ENCODE data around the gene CRIP2. TPM values are rescaled to one million over a fixed set of nuclear protein-coding genes. Genes with fewer than 3 reads are reported as not detected.

The CRIP2 gene
- polyA plus RNA-seq, 3 donors from 2014 or later = 5.7 to 30.2 (median 18.1) TPM

GRCh38 chr14:105436891-105437722 lies 37.5 kb upstream of the CRIP2 start:
- Mint-ChIP-seq H3K9me3 (no peaks in the 10 kb centered on the region), H3K4me3 (no peak overlapping the region), H3K36me3 (peaks cover 0 to 4% (median 4%) of the 10 kb centered on the region in 3 donors), H3K4me1 (peaks cover 6 to 21% of the 10 kb centered on the region in 2 donors), H3K27me3 (ENCODE audit: low read depth in 3 of 3) (peaks cover 0 to 2% (median 0%) of the 10 kb centered on the region in 3 donors), H3K27ac (peak overlapping the region in 1 of 6 donors; percentile 7)
- DNase-seq = no peak

GRCh38 chr14:105437723-105438500 lies 36.7 kb upstream of the CRIP2 start:
- Mint-ChIP-seq H3K9me3 (no peaks in the 10 kb centered on the region), H3K36me3 (peaks cover 0 to 4% (median 4%) of the 10 kb centered on the region in 3 donors), H3K4me3 (no peak overlapping the region), H3K27me3 (ENCODE audit: low read depth in 3 of 3) (peaks cover 0 to 2% (median 0%) of the 10 kb centered on the region in 3 donors), H3K4me1 (peaks cover 6 to 22% of the 10 kb centered on the region in 2 donors), H3K27ac (no peak overlapping the region)
- no peak for DNase-seq

- Mint-ChIP-seq H3K27ac (no peak overlapping the region), H3K4me1 (peaks cover 6 to 22% of the 10 kb centered on the region in 2 donors), H3K9me3 (no peaks in the 10 kb centered on the region), H3K27me3 (ENCODE audit: low read depth in 3 of 3) (peaks cover 0 to 2% (median 0%) of the 10 kb centered on the region in 3 donors), H3K4me3 (no peak overlapping the region), H3K36me3 (peaks cover 0 to 4% (median 4%) of the 10 kb centered on the region in 3 donors)
- DNase-seq = no peak
Measured at GRCh38 chr14:105439179-105439578, 35.4 kb upstream of the CRIP2 start.

DNA sequence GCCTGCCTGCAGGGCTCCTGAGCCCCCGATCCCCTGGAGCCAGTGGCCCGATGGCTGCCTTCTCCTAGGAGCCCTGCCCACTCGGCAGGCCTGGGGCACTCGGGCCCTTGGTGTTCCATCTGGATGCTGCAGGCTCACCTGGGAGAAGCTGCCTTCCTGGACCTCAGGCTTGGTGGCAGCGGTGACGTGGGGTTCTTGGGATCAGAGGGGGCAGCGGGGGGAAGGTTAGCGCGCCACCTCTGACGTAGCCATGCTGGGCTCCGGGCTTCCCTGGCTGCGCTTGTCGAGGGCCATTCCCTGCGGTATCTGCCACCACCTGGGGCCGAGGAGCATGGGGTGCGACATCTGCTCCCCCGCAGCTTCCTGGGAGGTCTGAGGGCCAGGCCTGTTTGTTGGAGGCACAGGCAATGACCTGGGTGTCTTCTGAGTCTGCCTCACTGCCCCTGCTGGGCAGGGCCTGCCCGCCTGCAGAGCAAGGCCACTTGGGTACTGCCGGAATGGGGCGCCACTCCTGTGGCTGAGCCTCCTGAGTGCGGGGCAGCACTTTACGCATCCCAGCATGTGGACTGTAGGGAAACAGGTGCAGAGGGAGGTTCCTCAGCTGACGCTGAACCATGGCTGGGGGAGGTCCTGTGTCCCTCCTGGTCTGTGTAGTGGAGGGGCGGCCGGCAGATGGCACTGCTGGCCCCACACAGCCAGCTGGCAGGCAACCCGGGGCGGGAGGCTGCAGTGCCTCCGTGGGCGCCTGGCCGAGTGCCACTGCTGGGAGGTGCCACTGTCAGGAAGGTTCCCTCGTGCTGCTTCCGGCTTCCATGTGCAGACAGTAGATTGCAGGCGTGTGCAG lies 34.7 kb upstream of the CRIP2 start:
- DNase-seq = no peak
- H3K4me3 Mint-ChIP-seq = no peak overlapping the region
- no peak overlapping the region for H3K27ac Mint-ChIP-seq
- H3K36me3 Mint-ChIP-seq = peaks cover 0 to 4% (median 4%) of the 10 kb centered on the region in 3 donors
- peaks cover 0 to under 1% (median 0%) of the 10 kb centered on the region in 3 donors for H3K27me3 Mint-ChIP-seq (ENCODE audit: low read depth in 3 of 3)
- peaks cover 3 to 19% of the 10 kb centered on the region in 2 donors for H3K4me1 Mint-ChIP-seq
- no peaks in the 10 kb centered on the region for H3K9me3 Mint-ChIP-seq

DNA sequence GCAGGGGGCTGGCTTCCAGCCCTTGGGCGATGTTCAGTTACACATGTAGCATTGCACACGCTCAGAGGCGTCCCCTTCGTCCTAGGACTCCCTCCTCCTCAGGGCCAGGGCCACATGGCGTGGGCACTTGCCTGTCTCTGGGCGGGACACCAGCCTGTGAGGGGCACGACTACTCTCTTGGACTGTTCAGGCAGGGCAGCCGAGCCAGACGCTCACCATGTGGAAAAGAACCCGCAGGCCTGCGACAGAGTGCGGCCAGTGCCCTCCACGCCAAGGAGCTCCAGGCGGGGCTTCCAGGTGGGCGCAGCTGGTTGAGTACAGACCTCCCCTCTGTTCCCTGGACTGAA lies 34.1 kb upstream of the CRIP2 start:
- peaks cover 0 to 4% (median 4%) of the 10 kb centered on the region in 3 donors for H3K36me3 Mint-ChIP-seq
- no peak for DNase-seq
- no peaks in the 10 kb centered on the region for H3K9me3 Mint-ChIP-seq
- H3K27ac Mint-ChIP-seq = peak overlapping the region in 1 of 6 donors; percentile 61
- peaks cover under 1 to 13% of the 10 kb centered on the region in 2 donors for H3K4me1 Mint-ChIP-seq
- no peaks in the 10 kb centered on the region for H3K27me3 Mint-ChIP-seq (ENCODE audit: low read depth in 3 of 3)
- no peak overlapping the region for H3K4me3 Mint-ChIP-seq

- no peaks in the 10 kb centered on the region for H3K9me3 Mint-ChIP-seq
- no peaks in the 10 kb centered on the region for H3K27me3 Mint-ChIP-seq (ENCODE audit: low read depth in 3 of 3)
- peaks cover 0 to 4% (median 4%) of the 10 kb centered on the region in 3 donors for H3K36me3 Mint-ChIP-seq
Measured at GRCh38 chr14:105440992-105441391, 33.6 kb upstream of the CRIP2 start.

DNA sequence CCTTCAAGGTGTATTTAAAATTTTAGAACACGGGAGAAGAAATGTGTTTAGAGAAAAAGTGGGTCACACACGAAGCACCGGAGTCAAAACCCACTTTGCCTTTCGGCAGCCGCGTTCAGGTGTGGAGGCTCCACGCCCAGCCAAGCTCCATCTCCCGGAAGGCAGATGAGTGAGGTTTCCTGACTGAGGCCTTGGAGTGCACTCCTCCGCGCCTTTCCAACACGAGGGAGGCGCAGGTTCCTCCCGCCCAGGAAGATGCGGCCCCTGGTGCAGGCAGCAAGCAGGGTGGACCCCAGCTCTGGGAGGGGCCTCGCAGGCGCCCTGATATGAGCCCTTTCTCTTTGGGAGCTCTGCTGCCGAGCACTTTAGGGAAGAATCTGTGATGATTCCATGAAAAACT lies 32.5 kb upstream of the CRIP2 start:
- H3K4me3 Mint-ChIP-seq = no peak overlapping the region
- H3K4me1 Mint-ChIP-seq = peaks cover 0 to 4% of the 10 kb centered on the region in 2 donors
- peaks cover 0 to 2% (median 0%) of the 10 kb centered on the region in 3 donors for H3K27me3 Mint-ChIP-seq (ENCODE audit: low read depth in 3 of 3)
- H3K9me3 Mint-ChIP-seq = no peaks in the 10 kb centered on the region
- no peak for DNase-seq
- H3K36me3 Mint-ChIP-seq = peaks cover 0 to 4% (median 4%) of the 10 kb centered on the region in 3 donors
- no peak overlapping the region for H3K27ac Mint-ChIP-seq

More at GRCh38 chr14:105440992-105441391, 33.6 kb upstream of the CRIP2 start:
- Mint-ChIP-seq H3K27ac (no peak overlapping the region), H3K4me1 (peaks cover 0 to 10% of the 10 kb centered on the region in 2 donors), H3K4me3 (no peak overlapping the region)
- no peak for DNase-seq

DNA sequence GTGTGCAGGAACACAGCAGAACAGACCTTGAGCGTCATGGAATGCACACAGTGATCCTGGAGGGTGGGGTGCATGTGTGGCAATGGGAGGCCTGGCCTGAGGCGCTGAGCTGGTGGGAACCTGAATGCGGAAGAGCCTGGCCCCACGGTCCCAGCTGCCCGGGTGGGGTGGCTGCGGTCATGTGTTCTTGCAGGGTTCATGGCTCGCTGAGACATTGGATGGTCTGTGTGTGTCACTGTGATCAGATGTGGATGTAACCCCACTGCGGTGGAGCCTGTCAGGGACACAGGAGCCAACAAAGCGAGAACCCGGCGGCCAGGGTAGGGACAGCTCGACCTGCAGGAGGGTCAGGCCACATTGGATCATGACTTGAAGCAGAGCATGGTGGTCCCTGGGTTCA lies 31.8 kb upstream of the CRIP2 start:
- DNase-seq = no peak
- Mint-ChIP-seq H3K36me3 (peaks cover 0 to 4% (median 4%) of the 10 kb centered on the region in 3 donors), H3K9me3 (no peaks in the 10 kb centered on the region), H3K27ac (no peak overlapping the region), H3K27me3 (ENCODE audit: low read depth in 3 of 3) (peaks cover 0 to 2% (median 0%) of the 10 kb centered on the region in 3 donors), H3K4me1 (peaks cover 0 to 4% of the 10 kb centered on the region in 2 donors), H3K4me3 (no peak overlapping the region)

- Mint-ChIP-seq H3K36me3 (peaks cover 0 to 4% (median 4%) of the 10 kb centered on the region in 3 donors), H3K9me3 (no peaks in the 10 kb centered on the region), H3K27ac (no peak overlapping the region), H3K4me3 (no peak overlapping the region), H3K27me3 (ENCODE audit: low read depth in 3 of 3) (peaks cover 0 to 2% (median 0%) of the 10 kb centered on the region in 3 donors), H3K4me1 (peaks cover 0 to 4% of the 10 kb centered on the region in 2 donors)
- no peak for DNase-seq
Measured at GRCh38 chr14:105444859-105445258, 29.8 kb upstream of the CRIP2 start.

DNA sequence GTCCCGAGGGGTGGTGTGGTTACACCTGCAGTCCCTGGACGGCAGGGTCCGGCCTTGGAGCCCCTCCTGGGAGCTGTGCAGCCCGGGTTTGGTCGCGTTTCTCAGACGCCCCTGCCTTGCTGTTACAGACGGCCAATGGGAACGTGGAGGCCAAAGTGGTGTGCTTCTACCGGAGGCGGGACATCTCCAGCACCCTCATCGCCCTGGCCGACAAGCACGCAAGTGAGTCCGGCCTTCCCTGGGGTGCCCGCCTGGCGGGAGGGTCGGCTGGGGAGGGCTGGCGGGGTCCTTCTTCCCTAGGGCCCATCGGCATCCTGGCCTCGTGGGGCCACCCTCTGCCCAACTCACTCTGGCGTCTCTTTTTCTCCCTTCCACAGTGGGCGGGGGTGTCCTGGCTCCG lies 29.3 kb upstream of the CRIP2 start:
- H3K27me3 Mint-ChIP-seq (ENCODE audit: low read depth in 3 of 3) = peaks cover 0 to 2% (median 0%) of the 10 kb centered on the region in 3 donors
- H3K36me3 Mint-ChIP-seq = peaks cover 0 to 4% (median 4%) of the 10 kb centered on the region in 3 donors
- no peak overlapping the region for H3K27ac Mint-ChIP-seq
- H3K4me3 Mint-ChIP-seq = no peak overlapping the region
- peaks cover 0 to 4% of the 10 kb centered on the region in 2 donors for H3K4me1 Mint-ChIP-seq
- H3K9me3 Mint-ChIP-seq = no peaks in the 10 kb centered on the region
- DNase-seq = no peak

DNA sequence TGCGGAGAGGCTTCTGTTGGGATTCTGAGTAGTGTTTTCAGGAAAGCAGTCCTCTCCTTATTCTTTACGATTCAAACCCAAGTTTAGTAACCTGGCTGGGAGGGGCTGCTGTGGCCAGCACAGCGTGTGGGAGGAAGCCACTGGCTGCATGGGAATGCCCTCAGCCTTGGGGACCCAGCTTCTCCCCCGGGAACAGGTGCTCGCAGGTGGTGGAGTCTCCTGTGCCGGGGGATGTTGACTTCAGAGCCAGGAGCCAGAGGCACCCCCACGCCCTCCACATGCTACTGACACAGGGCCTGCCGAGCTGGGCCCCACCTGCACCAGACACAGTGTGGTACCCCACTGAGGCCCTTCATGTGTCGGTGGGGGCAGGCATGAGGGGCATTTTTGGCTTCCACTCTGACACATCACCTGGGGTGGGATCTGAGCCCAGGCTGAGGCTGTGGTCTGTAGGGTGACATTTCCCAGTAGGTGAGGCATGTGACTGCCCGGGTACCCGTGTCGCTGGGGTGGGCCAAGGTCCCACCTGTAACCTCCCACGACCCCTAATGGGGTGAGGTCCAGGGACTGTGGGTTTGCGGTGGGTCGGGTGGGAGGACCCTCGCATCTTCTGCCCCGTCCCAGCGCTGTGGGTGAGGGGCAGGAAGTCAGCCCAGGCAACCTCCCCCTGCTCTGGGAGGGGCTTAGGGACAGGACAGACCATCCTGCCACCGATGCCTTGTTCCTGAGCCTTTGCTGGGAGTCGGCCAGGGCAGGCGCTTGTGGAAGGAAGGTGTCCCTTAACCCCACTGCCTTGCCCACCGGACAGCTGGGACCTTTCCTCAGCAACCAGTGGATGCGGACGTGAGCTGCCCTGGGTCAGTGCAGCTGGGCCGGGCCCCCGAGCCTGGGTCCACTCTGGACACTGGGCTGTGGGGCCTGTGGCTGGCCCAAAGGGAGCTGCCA lies 28.4 kb upstream of the CRIP2 start:
- Mint-ChIP-seq H3K4me3 (no peak overlapping the region), H3K9me3 (no peaks in the 10 kb centered on the region), H3K27me3 (ENCODE audit: low read depth in 3 of 3) (peaks cover 0 to 2% (median 0%) of the 10 kb centered on the region in 3 donors), H3K36me3 (peaks cover 0 to 4% (median 4%) of the 10 kb centered on the region in 3 donors), H3K4me1 (peaks cover 0 to 4% of the 10 kb centered on the region in 2 donors), H3K27ac (no peak overlapping the region)
- no peak for DNase-seq

- H3K4me1 Mint-ChIP-seq = peaks cover 0 to 2% of the 10 kb centered on the region in 2 donors
- H3K27me3 Mint-ChIP-seq (ENCODE audit: low read depth in 3 of 3) = peaks cover 0 to 2% (median 0%) of the 10 kb centered on the region in 3 donors
- H3K27ac Mint-ChIP-seq = peak overlapping the region in 1 of 6 donors; percentile 20
- no peak for DNase-seq
- H3K36me3 Mint-ChIP-seq = peaks cover 0 to 1% (median under 1%) of the 10 kb centered on the region in 3 donors
- no peak overlapping the region for H3K4me3 Mint-ChIP-seq
- no peaks in the 10 kb centered on the region for H3K9me3 Mint-ChIP-seq
Measured at GRCh38 chr14:105446971-105447370, 27.6 kb upstream of the CRIP2 start.

Data from immature natural killer cell (primary cell).